Mesenteric fat pad (tissue), 1 donor: ENCODE data around the gene ELF3. TPM values are rescaled to one million over a fixed set of nuclear protein-coding genes. Genes with fewer than 3 reads are reported as not detected.
"Not testable (repeated sequence)": the region's sequence is repeated elsewhere in the genome, so short reads cannot be mapped to it uniquely, and the experiment has no call there.

Experiments used
- DNase-seq: peaks from one replicate; pipeline ENCODE4 v3.0.0-alpha.2; 2020; ENCODE audit warnings: low spot score
- long read RNA-seq: library from polyadenylated mRNA; unstranded; transcript quantifications from one replicate; pipeline ENCODE4 v2.0.0, GENCODE V29; 2020
- total RNA-seq: library from RNA; stranded (reverse); fragmentation: NEBNext Ultra II Directional; extraction: Animal tissue kit (Norgen Biotek cat#: 25700); gene quantifications from one replicate; pipeline ENCODE4 v1.2.1, GENCODE V29; 2021
- donor health status: DM: yes; HTN: yes; CAD: no.

The ELF3 gene
- 1.9 TPM for total RNA-seq
- long read RNA-seq, partial matches to known transcripts = 0 of 2 reads
- long read RNA-seq, other reads (novel, unspliced or antisense) = 1 of 2 reads

DNA sequence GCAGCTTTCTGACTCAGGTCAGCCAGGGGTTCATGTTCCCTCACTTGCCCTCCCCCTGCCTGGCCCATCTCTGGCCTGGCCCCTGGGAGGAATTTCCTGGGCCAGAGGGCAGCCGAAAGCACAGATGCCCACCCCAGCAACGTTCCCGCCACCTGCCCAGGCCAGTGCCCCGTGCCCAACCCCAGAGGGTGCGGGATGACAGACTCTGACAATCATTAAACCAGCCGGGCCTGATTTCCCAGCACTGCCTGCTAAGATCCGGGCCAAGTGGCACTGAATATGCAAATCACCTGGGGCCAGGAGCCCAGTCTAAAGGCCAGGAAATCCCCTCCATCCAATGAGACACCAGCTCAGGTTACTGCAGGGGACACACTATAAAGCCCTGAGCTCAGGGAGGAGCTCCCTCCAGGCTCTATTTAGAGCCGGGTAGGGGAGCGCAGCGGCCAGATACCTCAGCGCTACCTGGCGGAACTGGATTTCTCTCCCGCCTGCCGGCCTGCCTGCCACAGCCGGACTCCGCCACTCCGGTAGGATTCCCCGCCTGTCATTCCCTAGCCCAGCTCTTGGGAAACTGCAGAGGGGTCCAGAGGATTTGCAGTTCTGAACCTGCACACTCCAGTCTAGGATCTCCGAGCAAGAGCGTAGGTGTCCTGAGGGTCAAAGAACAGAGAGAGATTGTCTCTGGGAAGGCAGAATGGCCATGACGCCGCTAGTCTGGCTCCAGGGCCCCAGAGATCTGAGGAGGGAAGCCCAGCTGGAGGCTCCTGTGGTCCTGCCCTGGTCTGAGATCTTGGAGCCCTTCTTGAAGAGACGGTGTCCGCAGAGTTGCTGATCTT is at the start of gene ELF3:
Gene ELF3, plus strand, starts transcription at position 408 of the 836 bp plus-strand sequence. CDS start 550 bp downstream, outside the sequence.
- no peak for DNase-seq

GRCh38 chr1:201962382-201962781 is 48.0 kb upstream of the ELF3 start:
- DNase-seq = not testable (repeated sequence)

GRCh38 chr1:201964261-201964660 is 46.1 kb upstream of the ELF3 start:
- no peak for DNase-seq

GRCh38 chr1:201966171-201966570 is 44.2 kb upstream of the ELF3 start:
- DNase-seq = no peak

DNA sequence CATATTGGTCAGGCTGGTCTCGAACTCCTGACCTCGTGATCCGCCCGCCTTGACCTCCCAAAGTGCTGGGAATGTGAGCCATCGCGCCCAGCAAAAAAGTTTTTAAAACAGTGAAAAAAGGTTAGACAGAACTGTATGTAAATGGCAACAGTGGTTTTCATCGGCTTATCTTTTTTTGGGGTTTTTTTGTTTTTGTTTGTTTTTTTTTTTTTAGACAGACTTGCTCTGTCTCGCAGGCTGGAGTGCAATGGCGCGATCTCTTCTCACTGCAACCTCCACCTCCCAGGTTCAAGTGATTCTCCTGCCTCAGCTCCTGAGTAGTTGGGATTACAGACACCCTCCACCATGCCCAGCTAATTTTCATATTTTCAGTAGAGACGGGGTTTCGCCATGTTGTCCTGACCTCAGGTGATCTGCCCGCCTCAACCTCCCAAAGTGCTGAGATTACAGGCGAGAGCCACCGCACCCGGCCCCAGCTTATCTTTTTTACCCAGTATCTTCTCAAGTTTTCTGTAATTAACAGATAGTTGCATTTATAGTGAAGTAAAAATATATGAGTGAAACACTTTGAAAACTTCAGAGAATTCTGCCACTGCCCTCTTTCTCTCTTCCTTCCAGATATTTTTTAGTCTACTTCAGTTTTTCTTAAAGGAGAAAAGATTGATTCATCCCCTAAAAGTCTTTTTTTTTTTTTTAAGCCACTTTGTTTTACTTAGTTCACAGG is 42.0 kb upstream of the ELF3 start:
- no peak for DNase-seq

- DNase-seq = no peak
Measured at GRCh38 chr1:201970334-201971159, 39.8 kb upstream of the ELF3 start.

DNA sequence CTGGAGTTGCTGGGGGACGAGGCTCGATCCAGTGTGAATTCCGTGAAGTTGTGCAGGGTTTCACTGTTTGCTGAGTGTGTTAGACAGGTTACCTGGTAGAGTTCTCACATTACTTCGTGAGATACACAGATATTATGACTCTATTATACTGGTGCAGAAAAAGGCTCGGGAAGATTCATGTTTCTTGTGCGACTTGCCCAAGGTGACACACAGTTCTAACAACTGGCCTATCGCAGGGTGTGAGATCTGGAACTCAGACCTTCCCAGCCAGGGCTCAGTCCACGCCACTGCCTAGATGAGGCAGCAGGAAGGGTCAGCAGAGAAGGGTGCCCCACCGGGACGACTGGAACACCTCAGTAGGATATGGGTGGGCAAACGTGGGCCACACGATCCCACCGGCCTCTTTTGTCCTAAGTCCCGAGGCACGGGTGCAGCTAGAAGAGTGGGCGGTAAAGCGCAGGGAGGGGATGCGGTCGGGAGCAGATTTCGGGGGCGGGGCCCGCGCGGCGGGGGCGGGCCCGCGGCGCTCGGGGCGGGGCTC is 28.2 kb upstream of the ELF3 start:
- DNase-seq = peak; percentile 93

GRCh38 chr1:201982623-201983379 is 27.6 kb upstream of the ELF3 start, which contains the start of gene RNPEP:
Gene RNPEP (plus strand): TSS chr1:201982648. CDS start chr1:201982667, 19 bp downstream.
- peak; percentile 92 for DNase-seq

DNA sequence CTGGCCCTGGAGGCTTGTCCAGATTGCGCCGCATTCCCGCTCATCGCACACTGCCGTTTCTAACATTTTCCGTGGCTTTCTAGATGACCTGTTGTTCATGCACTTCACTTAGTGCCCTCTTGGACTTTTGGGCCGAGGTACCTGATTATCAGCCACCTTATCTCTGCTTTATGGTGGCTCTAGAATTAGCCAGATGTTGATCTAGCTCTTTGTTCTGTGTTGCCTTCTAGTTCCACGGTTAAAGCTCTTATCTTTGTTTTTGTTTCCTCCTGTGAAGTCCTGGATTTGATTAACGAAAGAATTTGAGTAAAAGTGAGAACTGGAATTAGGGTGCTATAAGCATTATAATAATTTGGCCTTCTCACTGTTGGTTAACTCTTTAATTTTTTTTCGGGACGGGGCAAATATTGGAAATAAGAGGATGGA is 27.0 kb upstream of the ELF3 start:
- no peak for DNase-seq

- no peak for DNase-seq
Measured at GRCh38 chr1:201984446-201984845, 25.9 kb upstream of the ELF3 start.

- peak; percentile 28 for DNase-seq
Measured at GRCh38 chr1:201985355-201985754, 25.0 kb upstream of the ELF3 start.

DNA sequence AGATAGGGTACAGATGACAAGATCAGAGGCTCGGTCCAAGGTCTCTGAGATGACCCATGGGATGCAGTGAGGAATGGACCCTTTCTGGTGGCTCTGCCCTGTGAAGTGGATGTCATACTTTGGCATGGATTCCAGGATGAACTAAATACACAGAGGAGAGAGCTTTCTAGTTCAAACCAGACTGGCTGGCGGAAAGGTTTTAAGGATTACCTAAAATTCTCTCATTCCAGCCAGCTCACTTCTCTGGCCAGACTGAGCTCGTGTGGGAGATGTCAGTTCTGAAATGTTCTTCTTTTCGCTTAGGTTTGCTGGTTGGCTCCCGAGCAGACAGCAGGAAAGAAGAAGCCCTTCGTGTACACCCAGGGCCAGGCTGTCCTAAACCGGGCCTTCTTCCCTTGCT is 21.8 kb upstream of the ELF3 start:
- peak; percentile 82 for DNase-seq

DNA sequence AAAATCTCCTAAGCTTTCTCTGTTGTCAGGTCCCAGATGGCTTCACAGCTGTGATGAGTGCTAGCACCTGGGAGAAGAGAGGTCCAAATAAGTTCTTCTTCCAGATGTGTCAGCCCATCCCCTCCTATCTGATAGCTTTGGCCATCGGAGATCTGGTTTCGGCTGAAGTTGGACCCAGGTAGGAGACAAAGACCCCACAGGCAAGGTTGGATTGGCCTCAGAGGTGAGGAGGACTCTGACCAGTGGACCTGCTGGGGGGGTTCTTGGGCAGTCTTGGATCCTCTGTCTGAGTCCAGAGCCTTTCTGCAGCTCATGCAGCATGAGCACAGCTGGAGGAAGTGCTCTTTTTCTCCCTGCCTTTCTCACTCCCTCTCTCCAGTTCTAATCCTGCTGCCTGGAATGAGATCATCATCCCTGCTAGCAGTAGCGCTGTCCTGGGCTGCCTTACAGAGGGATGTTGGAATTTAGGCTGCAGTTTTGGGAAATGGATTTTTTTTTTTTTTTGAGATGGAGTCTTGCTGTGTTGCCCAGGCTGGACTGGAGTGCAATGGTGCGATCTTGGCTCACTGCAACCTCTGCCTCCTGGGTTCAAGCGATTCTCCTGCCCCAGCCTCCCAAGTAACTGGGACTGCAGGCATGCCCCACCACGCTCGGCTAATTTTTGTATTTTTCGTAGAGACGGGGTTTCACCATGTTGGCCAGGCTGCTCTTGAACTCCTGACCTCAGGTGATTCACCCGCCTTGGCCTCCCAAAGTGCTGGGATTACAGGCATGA is 20.8 kb upstream of the ELF3 start:
- peak; percentile 59 for DNase-seq

DNA sequence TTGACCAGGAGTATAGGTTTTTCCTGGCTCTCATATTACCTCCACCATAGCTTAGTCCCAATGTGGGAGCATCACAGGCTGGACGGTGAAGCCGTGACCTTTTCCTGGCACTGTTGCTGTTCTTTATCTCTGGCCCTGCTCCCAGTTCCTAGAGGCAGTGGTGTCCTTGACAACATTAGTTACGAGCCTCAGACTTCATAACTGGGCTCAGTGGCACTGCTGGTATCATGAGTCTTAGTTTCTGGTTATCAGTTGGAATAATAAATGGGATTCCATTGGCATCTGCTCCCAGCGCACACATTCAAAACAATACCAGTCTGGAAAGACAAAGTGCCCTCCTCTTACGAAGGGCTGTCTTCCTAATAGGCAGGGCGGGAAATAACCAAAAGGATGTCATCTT is 20.0 kb upstream of the ELF3 start:
- peak; percentile 11 for DNase-seq

GRCh38 chr1:201999625-202000238 is 10.7 kb upstream of the ELF3 start:
- DNase-seq = no peak

DNA sequence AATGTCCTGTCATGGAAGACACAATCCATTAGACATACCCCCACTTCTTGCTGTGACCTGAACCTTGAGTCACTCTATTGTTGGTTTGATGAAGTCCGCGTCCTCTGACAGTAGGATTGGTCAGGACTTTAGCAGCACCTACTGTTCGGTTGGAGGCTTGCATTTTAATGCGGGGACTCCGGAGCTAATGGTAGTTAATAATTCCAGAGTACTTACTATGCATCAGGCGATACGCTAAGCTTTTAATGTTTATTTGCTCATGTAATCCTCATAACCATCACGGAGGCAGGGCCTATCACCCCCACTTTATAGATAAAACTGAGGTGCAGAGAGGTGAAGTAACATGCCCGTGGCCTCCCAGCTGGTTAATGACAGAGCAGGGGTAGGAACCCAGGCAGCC is 7.9 kb upstream of the ELF3 start:
- DNase-seq = no peak

GRCh38 chr1:202004711-202005110 is 5.7 kb upstream of the ELF3 start:
- DNase-seq = no peak

DNA sequence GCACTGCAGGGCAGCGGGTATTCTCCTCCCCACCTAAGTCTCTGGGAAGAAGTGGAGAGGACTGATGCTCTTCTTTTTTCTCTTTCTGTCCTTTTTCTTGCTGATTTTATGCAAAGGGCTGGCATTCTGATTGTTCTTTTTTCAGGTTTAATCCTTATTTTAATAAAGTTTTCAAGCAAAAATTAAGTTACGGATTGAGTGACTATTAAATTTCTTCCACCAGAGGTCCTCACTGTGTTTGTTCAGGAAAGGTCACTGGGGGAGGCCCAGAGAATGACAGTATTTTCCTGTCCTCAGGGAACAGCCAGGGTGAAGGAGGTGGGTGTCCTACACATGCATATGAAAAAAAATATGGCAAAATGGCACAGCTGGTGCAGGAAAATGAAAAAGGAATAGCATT is 4.4 kb upstream of the ELF3 start:
- no peak for DNase-seq

GRCh38 chr1:202007304-202007703 is 3.1 kb upstream of the ELF3 start:
- DNase-seq = no peak
